HG03457 (cell line): ENCODE results near the gene CHST12.
"Not testable (repeated sequence)": the region's sequence is repeated elsewhere in the genome, so short reads cannot be mapped to it uniquely, and the experiment has no call there.

Experiments used
- ATAC-seq: cut with Tn5 transposase; IDR thresholded peaks from one replicate; pipeline ENCODE4 v1.9.1; 2021; ENCODE audit warnings: moderate number of reproducible peaks; ENCODE audit not compliant: unreplicated experiment

Gene CHST12

GRCh38 chr7:2402687-2403013 is 761 bp upstream of the CHST12 start:
- no peak for ATAC-seq

- peak; percentile 1 for ATAC-seq
These were observed 572 bp downstream of the CHST12 start for GRCh38 chr7:2403718-2404648.

- no peak for ATAC-seq
These were observed 1.3 kb downstream of the CHST12 start for GRCh38 chr7:2404714-2405119.

- ATAC-seq, result no peak
These were observed 1.8 kb downstream of the CHST12 start for GRCh38 chr7:2405201-2405600.

- ATAC-seq, result no peak
These were observed 2.4 kb downstream of the CHST12 start for GRCh38 chr7:2405601-2406345.

- no peak for ATAC-seq
These were observed 6.5 kb downstream of the CHST12 start for GRCh38 chr7:2409745-2410414.

GRCh38 chr7:2411049-2411448 is 7.6 kb downstream of the CHST12 start:
- ATAC-seq, result no peak

GRCh38 chr7:2411815-2412586 is 8.6 kb downstream of the CHST12 start:
- ATAC-seq, result no peak

- ATAC-seq, result no peak
These were observed 9.3 kb downstream of the CHST12 start for GRCh38 chr7:2412587-2413201.

- no peak for ATAC-seq
These were observed 12.7 kb downstream of the CHST12 start for GRCh38 chr7:2416063-2416462.

- no peak for ATAC-seq
These were observed 13.2 kb downstream of the CHST12 start for GRCh38 chr7:2416650-2417049.

- not testable (repeated sequence) for ATAC-seq
These were observed 13.8 kb downstream of the CHST12 start for GRCh38 chr7:2417178-2417577.

GRCh38 chr7:2417981-2418481 is 14.6 kb downstream of the CHST12 start:
- ATAC-seq, result no peak

- no peak for ATAC-seq
These were observed 17.0 kb downstream of the CHST12 start for GRCh38 chr7:2420216-2420933.

- no peak for ATAC-seq
These were observed 18.5 kb downstream of the CHST12 start for GRCh38 chr7:2421943-2422310.

- ATAC-seq, result no peak
These were observed 22.3 kb downstream of the CHST12 start for GRCh38 chr7:2425749-2426148.

GRCh38 chr7:2431260-2431867 is 28.0 kb downstream of the CHST12 start:
- ATAC-seq, result no peak

- ATAC-seq, result no peak
These were observed 29.7 kb downstream of the CHST12 start for GRCh38 chr7:2432910-2433712.
